Uterus (tissue), 4 donors: Measurements from ENCODE around the gene CASP8AP2. TPM values are rescaled to one million over a fixed set of nuclear protein-coding genes. Genes with fewer than 3 reads are reported as not detected.
A peak's percentile ranks its signal among the peaks of the same experiment; 100 is the strongest.
"Not testable (repeated sequence)": the region's sequence is repeated elsewhere in the genome, so short reads cannot be mapped to it uniquely, and the experiment has no call there.

ENCODE experiments used
- DNase-seq, 2 donors: peaks; one replicate each; pipeline ENCODE4 v3.0.0-alpha.2; 2019 to 2020
- H3K27ac ChIP-seq, 2 donors: fragments of 200-600 bp; sonication (generic); 1 replicate in 1 of 2; 2 replicates in 1 of 2; pipeline ENCODE4 v1.5.1; 2016 to 2018
- H3K27me3 ChIP-seq, 2 donors: fragments of 200-600 bp; sonication (generic); one replicate each; pipeline ENCODE4 v1.5.1; 2018 to 2019; ENCODE audit warnings: control low read depth in 1 of 2
- H3K36me3 ChIP-seq, 2 donors: fragments of 200-600 bp; sonication (generic); one replicate each; pipeline ENCODE4 v1.5.1; 2019; ENCODE audit warnings: control low read depth in 1 of 2
- H3K4me1 ChIP-seq, 2 donors: fragments of 200-600 bp; sonication (generic); one replicate each; pipeline ENCODE4 v1.5.1; 2018 to 2019; ENCODE audit warnings: control low read depth in 1 of 2
- H3K4me3 ChIP-seq, 2 donors: fragments of 200-600 bp; sonication (generic); 1 replicate in 1 of 2; 2 replicates in 1 of 2; pipeline ENCODE4 v1.5.1; 2018 to 2019; ENCODE audit warnings: mild to moderate bottlenecking in 1 of 2
- H3K9me3 ChIP-seq, 2 donors: fragments of 200-600 bp; sonication (generic); one replicate each; pipeline ENCODE4 v1.5.1; 2019; ENCODE audit warnings: control low read depth in 1 of 2
- CTCF ChIP-seq, 4 experiments: fragments of 200-600 bp in 2 of 4; fragments of 450-650 bp in 2 of 4; sonication (generic) in 2 of 4; IDR thresholded peaks; one replicate each; pipeline ENCODE4 v1.5.1; 2016 to 2019; ENCODE audit warnings: antibody characterized with exemption in 4 of 4, mild to moderate bottlenecking in 2 of 4, moderate library complexity in 1 of 4
- POLR2A ChIP-seq, 2 donors: fragments of 450-650 bp; IDR thresholded peaks; one replicate each; pipeline ENCODE4 v1.6.1; 2016; ENCODE audit warnings: antibody characterized with exemption in 2 of 2, mild to moderate bottlenecking in 1 of 2, moderate library complexity in 1 of 2
- intact Hi-C: fragments of 100-400 bp; cut with DNase I; formaldehyde crosslinking; loops from one replicate; pipeline ENCODE4 v1.15.1; 2023; ENCODE audit warnings: low total_unique reads
- total RNA-seq, 4 donors: library from RNA; depleted of rRNA in 3 of 4; stranded (reverse); fragments of >200 nt in 3 of 4; gene quantifications; one replicate each; pipeline versions ENCODE4 v1.1.0 to v1.2.4, GENCODE V29; 2014 to 2023
- donor health status: DM: yes; HTN: yes; CAD: no.

The CASP8AP2 gene
- total RNA-seq, 4 donors from 2014 or later, result 22.0 to 37.6 (median 29.6) TPM

GRCh38 chr6:89803271-89803670 is 26.4 kb upstream of the CASP8AP2 start:
- Histone ChIP-seq H3K4me1 (no peaks in the 10 kb centered on the region), H3K27ac (no peak overlapping the region), H3K27me3 (no peaks in the 10 kb centered on the region), H3K36me3 (no peaks in the 10 kb centered on the region), H3K9me3 (no peaks in the 10 kb centered on the region), H3K4me3 (no peak overlapping the region)
- TF ChIP-seq CTCF (IDR thresholded peaks at IDR 0.05), result no peak
- TF ChIP-seq POLR2A (IDR thresholded peaks at IDR 0.05), result no peak
- intact Hi-C loops, result no loop called here
- DNase-seq, result no peak

- intact Hi-C loops, result no loop called here
- TF ChIP-seq CTCF (IDR thresholded peaks at IDR 0.05), result no peak
- TF ChIP-seq POLR2A (IDR thresholded peaks at IDR 0.05), result no peak
- H3K27ac ChIP-seq, result no peak overlapping the region
These were observed 23.8 kb upstream of the CASP8AP2 start for GRCh38 chr6:89805814-89806371.

GRCh38 chr6:89807581-89807980 is 22.1 kb upstream of the CASP8AP2 start:
- Histone ChIP-seq H3K4me3 (no peak overlapping the region), H3K9me3 (no peaks in the 10 kb centered on the region), H3K27me3 (no peaks in the 10 kb centered on the region), H3K27ac (no peak overlapping the region), H3K36me3 (no peaks in the 10 kb centered on the region), H3K4me1 (no peaks in the 10 kb centered on the region)
- no peak for DNase-seq
- intact Hi-C loops, result no loop called here
- TF ChIP-seq CTCF (IDR thresholded peaks at IDR 0.05), result no peak
- TF ChIP-seq POLR2A (IDR thresholded peaks at IDR 0.05), result no peak

More at GRCh38 chr6:89805814-89806371, 23.8 kb upstream of the CASP8AP2 start:
- no peak for DNase-seq
- Histone ChIP-seq H3K9me3 (no peaks in the 10 kb centered on the region), H3K27me3 (no peaks in the 10 kb centered on the region), H3K4me3 (no peak overlapping the region), H3K36me3 (no peaks in the 10 kb centered on the region), H3K4me1 (no peaks in the 10 kb centered on the region)

GRCh38 chr6:89813422-89813821 is 16.3 kb upstream of the CASP8AP2 start:
- H3K27ac ChIP-seq, H3K27me3 ChIP-seq, DNase-seq, H3K9me3 ChIP-seq, H3K4me3 ChIP-seq, intact Hi-C loops, H3K4me1 ChIP-seq, H3K36me3 ChIP-seq: not testable (repeated sequence)

- no peak overlapping the region for H3K4me3 ChIP-seq
- H3K27ac ChIP-seq, result no peak overlapping the region
- DNase-seq, result no peak
- TF ChIP-seq CTCF (IDR thresholded peaks at IDR 0.05), result no peak
- no peak for TF ChIP-seq POLR2A (IDR thresholded peaks at IDR 0.05)
- H3K27me3 ChIP-seq, result no peaks in the 10 kb centered on the region
- no peaks in the 10 kb centered on the region for H3K9me3 ChIP-seq
- H3K36me3 ChIP-seq, result no peaks in the 10 kb centered on the region
- intact Hi-C loops, result no loop called here
- peaks cover 3 to 6% of the 10 kb centered on the region in 2 donors for H3K4me1 ChIP-seq
These were observed 12.2 kb upstream of the CASP8AP2 start for GRCh38 chr6:89817481-89817880.

GRCh38 chr6:89818977-89819335 is 10.7 kb upstream of the CASP8AP2 start:
- intact Hi-C loops, result no loop called here

More at GRCh38 chr6:89818977-89819335, 10.7 kb upstream of the CASP8AP2 start:
- Histone ChIP-seq H3K27me3 (no peaks in the 10 kb centered on the region), H3K4me1 (peaks cover 3 to 6% of the 10 kb centered on the region in 2 donors), H3K27ac (peak overlapping the region; percentile 79 to 80), H3K36me3 (no peaks in the 10 kb centered on the region), H3K9me3 (no peaks in the 10 kb centered on the region), H3K4me3 (peak overlapping the region; percentile 73 to 90)
- TF ChIP-seq CTCF (IDR thresholded peaks at IDR 0.05) (no peak), POLR2A (IDR thresholded peaks at IDR 0.05) (no peak)
- DNase-seq, result no peak
